ENCODE measurements around the gene FYB1. TPM values are rescaled to one million over a fixed set of nuclear protein-coding genes. Genes with fewer than 3 reads are reported as not detected.
A peak's percentile ranks its signal among the peaks of the same experiment; 100 is the strongest.

Gene FYB1
- total RNA-seq, 1 experiment from 2014 or later, result 1.1 TPM

DNA sequence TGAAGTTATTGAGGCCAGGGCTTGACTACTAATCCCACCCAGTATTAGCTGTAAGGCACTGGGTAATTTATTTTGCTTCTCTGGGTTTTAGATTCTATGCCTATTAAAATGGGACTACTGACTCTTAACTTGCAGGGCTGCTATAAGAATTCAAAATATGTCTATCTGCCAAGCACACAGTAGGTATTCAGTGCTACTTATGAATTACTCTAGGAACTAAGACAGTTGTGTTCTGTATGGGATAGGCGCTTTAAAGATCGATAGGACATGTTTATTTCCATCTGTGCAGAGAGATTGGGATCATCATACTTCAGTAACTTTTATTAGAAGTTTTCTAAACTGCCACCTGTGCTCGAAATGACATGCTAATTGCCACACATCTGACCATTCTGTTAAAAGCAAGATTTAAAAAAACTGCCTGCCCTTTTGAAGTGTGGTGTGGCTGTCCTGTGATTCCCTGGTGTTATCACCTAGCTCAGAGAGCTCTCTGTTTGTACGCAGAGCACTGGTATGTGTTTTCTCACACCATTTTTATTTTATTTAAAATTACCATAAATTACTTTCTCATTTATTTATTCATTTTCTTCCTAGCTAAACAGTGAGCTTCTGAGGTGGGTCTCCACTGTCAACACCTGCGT is 58.7 kb downstream of the FYB1 start:
- H3F3A ChIP-seq (ENCODE audit: low read length, unreplicated experiment), result no peaks in the 10 kb centered on the region
- H3K4me3 ChIP-seq (ENCODE audit: low read length), result no peak overlapping the region
- DNase-seq (no peak), ATAC-seq (no peak)
- no peaks in the 10 kb centered on the region for H3K27me3 ChIP-seq (ENCODE audit: low read length)
- no peak overlapping the region for H3K27ac ChIP-seq (ENCODE audit: low read length)
- peaks cover 27% of the 10 kb centered on the region for H3K4me1 ChIP-seq (ENCODE audit: insufficient read depth, low read length)
- no peaks in the 10 kb centered on the region; the same call in 1 of the 2 replicates for H3K9me2 ChIP-seq (replicated peaks; ENCODE audit: low read length)
- no peak overlapping the region for H3K9ac ChIP-seq (ENCODE audit: low read length)
- intact Hi-C loops (cut with micrococcal nuclease), result no loop called here
- H3K4me2 ChIP-seq (ENCODE audit: low read length), result no peak overlapping the region
- no peak overlapping the region for H2AFZ ChIP-seq (ENCODE audit: low read length)
- no peaks in the 10 kb centered on the region for H3K36me3 ChIP-seq (ENCODE audit: low read depth, low read length)
- ChIA-PET POLR2A (ENCODE audit: unreplicated experiment) (no interaction called here), CTCF (no interaction called here)
- no peaks in the 10 kb centered on the region for H3K9me3 ChIP-seq (ENCODE audit: low read length)
- no peaks in the 10 kb centered on the region for H4K20me1 ChIP-seq (ENCODE audit: low read length)
- no TSS peak for BruUV-seq (replicated peaks)
- TF ChIP-seq EZH2phosphoT487 (IDR thresholded peaks at IDR 0.05; ENCODE audit: borderline replicate concordance, low read length) (no peak), EZH2 (IDR thresholded peaks at IDR 0.05; ENCODE audit: low read length, unreplicated experiment) (no peak)
- TF ChIP-seq, protein P1, sequence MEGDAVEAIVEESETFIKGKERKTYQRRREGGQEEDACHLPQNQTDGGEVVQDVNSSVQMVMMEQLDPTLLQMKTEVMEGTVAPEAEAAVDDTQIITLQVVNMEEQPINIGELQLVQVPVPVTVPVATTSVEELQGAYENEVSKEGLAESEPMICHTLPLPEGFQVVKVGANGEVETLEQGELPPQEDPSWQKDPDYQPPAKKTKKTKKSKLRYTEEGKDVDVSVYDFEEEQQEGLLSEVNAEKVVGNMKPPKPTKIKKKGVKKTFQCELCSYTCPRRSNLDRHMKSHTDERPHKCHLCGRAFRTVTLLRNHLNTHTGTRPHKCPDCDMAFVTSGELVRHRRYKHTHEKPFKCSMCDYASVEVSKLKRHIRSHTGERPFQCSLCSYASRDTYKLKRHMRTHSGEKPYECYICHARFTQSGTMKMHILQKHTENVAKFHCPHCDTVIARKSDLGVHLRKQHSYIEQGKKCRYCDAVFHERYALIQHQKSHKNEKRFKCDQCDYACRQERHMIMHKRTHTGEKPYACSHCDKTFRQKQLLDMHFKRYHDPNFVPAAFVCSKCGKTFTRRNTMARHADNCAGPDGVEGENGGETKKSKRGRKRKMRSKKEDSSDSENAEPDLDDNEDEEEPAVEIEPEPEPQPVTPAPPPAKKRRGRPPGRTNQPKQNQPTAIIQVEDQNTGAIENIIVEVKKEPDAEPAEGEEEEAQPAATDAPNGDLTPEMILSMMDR (conservative IDR thresholded peaks at IDR 0.05; ENCODE audit: low read depth, low read length), result no peak
- H3K79me2 ChIP-seq (ENCODE audit: low read length), result no peaks in the 10 kb centered on the region

DNA sequence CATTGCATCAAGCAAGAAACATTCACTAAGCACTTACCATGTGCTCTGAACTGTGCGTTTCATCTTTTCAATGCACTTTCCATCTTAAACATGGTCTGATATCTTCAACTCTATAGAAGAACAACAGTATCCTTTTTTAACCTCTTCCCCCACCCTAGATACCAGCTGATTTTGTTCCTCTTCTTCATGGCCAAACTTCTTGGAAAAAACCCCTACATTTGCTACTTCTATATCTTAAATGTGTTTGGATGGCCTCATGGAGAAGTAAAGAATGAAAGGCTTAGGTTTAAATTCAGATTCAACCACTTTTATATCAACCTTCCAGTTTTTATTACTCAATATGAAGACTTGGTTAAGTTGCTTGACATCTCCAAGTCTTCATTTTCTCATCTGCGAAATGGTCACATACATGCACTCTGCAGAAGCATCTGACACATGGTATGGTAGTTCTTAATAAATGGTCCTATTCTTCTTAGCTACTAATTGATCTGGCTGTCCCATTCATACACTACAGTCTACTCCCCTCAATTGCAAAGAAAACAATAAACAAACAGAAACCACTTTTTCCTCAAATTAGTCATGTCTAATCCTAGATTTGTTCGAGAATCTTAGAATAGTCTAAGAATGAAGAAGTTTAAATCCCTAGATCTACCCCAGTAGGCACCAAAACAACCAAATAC is 59.4 kb downstream of the FYB1 start:
- TF ChIP-seq EZH2 (IDR thresholded peaks at IDR 0.05; ENCODE audit: low read length, unreplicated experiment) (no peak), EZH2phosphoT487 (IDR thresholded peaks at IDR 0.05; ENCODE audit: borderline replicate concordance, low read length) (no peak)
- TF ChIP-seq, protein P1 (conservative IDR thresholded peaks at IDR 0.05; ENCODE audit: low read depth, low read length), result no peak
- Histone ChIP-seq H3K4me3 (ENCODE audit: low read length) (no peak overlapping the region), H3K27me3 (ENCODE audit: low read length) (no peaks in the 10 kb centered on the region), H3K9me3 (ENCODE audit: low read length) (no peaks in the 10 kb centered on the region), H3K9me2 (replicated peaks; ENCODE audit: low read length) (no peaks in the 10 kb centered on the region; the same call in 1 of the 2 replicates), H3K9ac (ENCODE audit: low read length) (no peak overlapping the region), H3K36me3 (ENCODE audit: low read depth, low read length) (no peaks in the 10 kb centered on the region), H3K4me1 (ENCODE audit: insufficient read depth, low read length) (peaks cover 23% of the 10 kb centered on the region), H3K4me2 (ENCODE audit: low read length) (no peak overlapping the region), H3F3A (ENCODE audit: low read length, unreplicated experiment) (no peaks in the 10 kb centered on the region), H4K20me1 (ENCODE audit: low read length) (no peaks in the 10 kb centered on the region), H3K27ac (ENCODE audit: low read length) (no peak overlapping the region), H3K79me2 (ENCODE audit: low read length) (no peaks in the 10 kb centered on the region), H2AFZ (ENCODE audit: low read length) (no peak overlapping the region)
- ChIA-PET POLR2A (ENCODE audit: unreplicated experiment) (no interaction called here), CTCF (no interaction called here)
- intact Hi-C loops (cut with micrococcal nuclease), result loop anchor here (5.0 kb wide), 1 partner anchor 32 kb away; no protein-coding TSS in a partner anchor
- no peak for ATAC-seq
- no peak for DNase-seq
- BruUV-seq (replicated peaks), result no TSS peak

DNA sequence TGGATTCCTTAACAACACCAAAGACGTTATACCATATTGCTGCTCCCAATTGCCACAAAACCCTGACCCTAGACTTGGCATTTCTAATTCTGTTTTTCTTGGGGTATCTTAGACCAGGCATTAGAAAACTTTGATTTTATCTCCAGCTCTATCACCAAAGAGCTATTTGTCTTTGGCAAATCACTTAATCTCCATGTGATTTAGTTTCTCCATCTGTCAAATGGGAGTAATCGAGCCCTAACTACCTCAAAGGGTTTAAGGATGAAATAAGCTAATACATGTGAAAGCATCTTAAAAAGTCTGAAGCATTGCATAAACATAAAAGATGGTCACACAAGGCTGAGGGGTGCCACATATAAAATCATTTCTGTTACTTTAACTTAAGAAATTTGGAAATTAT is 60.6 kb downstream of the FYB1 start:
- DNase-seq (no peak), ATAC-seq (no peak)
- TF ChIP-seq, protein P1 (conservative IDR thresholded peaks at IDR 0.05; ENCODE audit: low read depth, low read length), result no peak
- CTCF ChIA-PET, result no interaction called here
- Histone ChIP-seq H3K79me2 (ENCODE audit: low read length) (no peaks in the 10 kb centered on the region), H3F3A (ENCODE audit: low read length, unreplicated experiment) (no peaks in the 10 kb centered on the region), H3K36me3 (ENCODE audit: low read depth, low read length) (no peaks in the 10 kb centered on the region), H3K9me3 (ENCODE audit: low read length) (no peaks in the 10 kb centered on the region), H3K27ac (ENCODE audit: low read length) (no peak overlapping the region), H2AFZ (ENCODE audit: low read length) (no peak overlapping the region), H3K27me3 (ENCODE audit: low read length) (no peaks in the 10 kb centered on the region), H3K4me3 (ENCODE audit: low read length) (no peak overlapping the region), H3K9me2 (replicated peaks; ENCODE audit: low read length) (no peaks in the 10 kb centered on the region; the same call in 1 of the 2 replicates), H3K9ac (ENCODE audit: low read length) (no peak overlapping the region), H3K4me1 (ENCODE audit: insufficient read depth, low read length) (peaks cover 13% of the 10 kb centered on the region), H4K20me1 (ENCODE audit: low read length) (no peaks in the 10 kb centered on the region), H3K4me2 (ENCODE audit: low read length) (0 out of 2 replicates have a peak overlapping the region, but pooled peaks have one; percentile 6)
- intact Hi-C loops (cut with micrococcal nuclease), result loop anchor here (5.0 kb wide), 1 partner anchor 34 kb away; no protein-coding TSS in a partner anchor
- POLR2A ChIA-PET (ENCODE audit: unreplicated experiment), result no interaction called here
- no TSS peak for BruUV-seq (replicated peaks)

All from PC-3 (cell line).